Endothelial cell of umbilical vein (primary cell): ENCODE results near the gene APBB1. TPM values are rescaled to one million over a fixed set of nuclear protein-coding genes. Genes with fewer than 3 reads are reported as not detected.

Experiments used
- BruUV-seq: library from RNA; stranded (reverse); fragments of 400-500 nt; replicated peaks from 2 replicates; lab custom pipeline; 2021; lab: Mats Ljungman, UMichigan
- CTCF ChIA-PET: fragments of 300-600, 350-600 bp; sonication (Branson Sonifier 250); formaldehyde crosslinking; loops from one replicate; lab custom pipeline; 2021; ENCODE audit warnings: antibody characterized with exemption, inconsistent platforms; lab: Charles Lee
- POLR2A ChIA-PET: fragments of 300-600, 350-600 bp; sonication (Branson Sonifier 250); formaldehyde crosslinking; loops from one replicate; lab custom pipeline; 2021; ENCODE audit warnings: antibody characterized with exemption, inconsistent platforms; lab: Charles Lee
- DNase-seq: peaks from one replicate; pipeline ENCODE4 v3.0.0-alpha.2; 2011; ENCODE audit warnings: low read depth, low spot score
- FAIRE-seq: peaks from 2 replicates; lab custom pipeline; 2011; peaks lifted over from hg19 to GRCh38; lab: Jason Lieb, UNC
- H2AFZ ChIP-seq: 2 replicates; pipeline ENCODE4 v1.6.0; 2012; ENCODE audit warnings: low read depth, low read length, control low read depth, inconsistent platforms
- H3K27ac ChIP-seq: 2 replicates; pipeline ENCODE4 v1.5.1; 2011; ENCODE audit warnings: low read depth, mild to moderate bottlenecking, control low read depth, low read length, moderate library complexity; ENCODE audit not compliant: insufficient read depth
- H3K27me3 ChIP-seq, 2 experiments: 2 replicates each; pipeline versions ENCODE4 v1.6.0 to v1.6.1; 2011; ENCODE audit warnings: low read length in 2 of 2, mixed read lengths in 1 of 2; ENCODE audit not compliant: control insufficient read depth in 2 of 2, insufficient read depth in 2 of 2
- H3K36me3 ChIP-seq, 2 experiments: 2 replicates in 1 of 2; 3 replicates in 1 of 2; pipeline ENCODE4 v1.5.1; 2011; ENCODE audit warnings: low read length in 2 of 2, mild to moderate bottlenecking in 1 of 2, moderate library complexity in 1 of 2; ENCODE audit not compliant: control insufficient read depth in 2 of 2, insufficient read depth in 2 of 2; ENCODE audit errors: extremely low read depth in 1 of 2
- H3K4me1 ChIP-seq: 3 replicates; pipeline ENCODE4 v1.5.1; 2011; ENCODE audit warnings: mild to moderate bottlenecking, low read length; ENCODE audit not compliant: control insufficient read depth, insufficient read depth; ENCODE audit errors: extremely low read depth
- H3K4me2 ChIP-seq: 2 replicates; pipeline ENCODE4 v1.6.1; 2011; ENCODE audit warnings: low read length, control low read depth, mixed read lengths; ENCODE audit not compliant: insufficient read depth
- H3K4me3 ChIP-seq, 3 experiments: fragments of 200-600 bp in 1 of 3; sonication (generic), shearing (Covaris generic) in 1 of 3; replicated peaks in 1 of 3; 2 replicates each; pipeline ENCODE4 v1.5.1; 2011 to 2016; ENCODE audit warnings: control low read depth in 3 of 3, low read length in 3 of 3, mild to moderate bottlenecking in 2 of 3, inconsistent platforms in 1 of 3, low read depth in 1 of 3, moderate library complexity in 1 of 3; ENCODE audit not compliant: insufficient read depth in 1 of 3
- H3K79me2 ChIP-seq: 2 replicates; pipeline ENCODE4 v1.6.0; 2012; ENCODE audit warnings: low read length, inconsistent platforms; ENCODE audit not compliant: control insufficient read depth, insufficient read depth
- H3K9ac ChIP-seq: replicated peaks from 2 replicates; pipeline ENCODE3; 2011; ENCODE audit warnings: low read length, control low read depth; ENCODE audit not compliant: insufficient read depth; ENCODE audit errors: extremely low read depth
- H3K9me1 ChIP-seq: replicated peaks from 3 replicates; pipeline ENCODE4 v1.6.0; 2011; ENCODE audit warnings: mild to moderate bottlenecking, low read length; ENCODE audit not compliant: control insufficient read depth, insufficient read depth; ENCODE audit errors: extremely low read depth
- H3K9me3 ChIP-seq: replicated peaks from 2 replicates; pipeline ENCODE4 v1.5.1; 2012; ENCODE audit warnings: low read length, inconsistent platforms; ENCODE audit not compliant: control insufficient read depth, insufficient read depth
- H4K20me1 ChIP-seq: replicated peaks from 2 replicates; pipeline ENCODE3; 2011; ENCODE audit warnings: mild to moderate bottlenecking, low read length; ENCODE audit not compliant: control insufficient read depth, insufficient read depth; ENCODE audit errors: extremely low read depth
- CTCF ChIP-seq, 2 donors: IDR thresholded peaks; 1 replicate in 1 of 2; 2 replicates in 1 of 2; pipeline ENCODE4 v1.5.1; 2011; ENCODE audit warnings: low read length in 2 of 2, mild to moderate bottlenecking in 2 of 2, moderate library complexity in 2 of 2, control low read depth in 1 of 2, inconsistent platforms in 1 of 2, low read depth in 1 of 2; ENCODE audit not compliant: insufficient read depth in 1 of 2; ENCODE audit errors: extremely low read depth in 1 of 2
- EZH2 ChIP-seq: IDR thresholded peaks from 2 replicates; pipeline ENCODE4 v1.6.1; 2012; ENCODE audit warnings: borderline replicate concordance, low read depth, mild to moderate bottlenecking, moderate library complexity, low read length, inconsistent platforms; ENCODE audit not compliant: severe bottlenecking
- FOS ChIP-seq: IDR thresholded peaks from 2 replicates; pipeline ENCODE4 v1.6.1; 2011; ENCODE audit warnings: mild to moderate bottlenecking, low read length, moderate library complexity, borderline replicate concordance; ENCODE audit not compliant: insufficient read depth
- GATA2 ChIP-seq: IDR thresholded peaks from 2 replicates; pipeline ENCODE4 v1.7.0; 2011; ENCODE audit warnings: low read depth, mild to moderate bottlenecking, moderate library complexity, mixed read lengths, low read length; ENCODE audit not compliant: insufficient read length, insufficient read depth
- JUN ChIP-seq: IDR thresholded peaks from 2 replicates; pipeline ENCODE4 v1.6.1; 2011; ENCODE audit warnings: borderline replicate concordance, low read depth; ENCODE audit not compliant: insufficient read length, insufficient read depth
- MAX ChIP-seq: IDR thresholded peaks from 2 replicates; pipeline ENCODE4 v1.6.1; 2011; ENCODE audit not compliant: insufficient read depth, insufficient read length
- MYC ChIP-seq: IDR thresholded peaks from one replicate; pipeline ENCODE4 v1.6.1; 2011; ENCODE audit warnings: mild to moderate bottlenecking, low read depth, low read length
- POLR2A ChIP-seq: IDR thresholded peaks from 2 replicates; pipeline ENCODE4 v1.6.1; 2012; ENCODE audit warnings: low read depth, mild to moderate bottlenecking, control low read depth, low read length
- POLR2AphosphoS5 ChIP-seq: IDR thresholded peaks from 2 replicates; pipeline ENCODE4 v1.6.1; 2012; ENCODE audit warnings: low read depth, mild to moderate bottlenecking, control low read depth, low read length, moderate library complexity; ENCODE audit not compliant: insufficient read depth
- dilution Hi-C: fragments of 300-500 bp; cut with MboI; formaldehyde crosslinking; loops from one replicate; pipeline ENCODE4 v1.15.0; 2019; ENCODE audit warnings: low sequenced_read_pairs; ENCODE audit not compliant: extremely low pct_ligation_motif_present
- intact Hi-C: fragments of 100-400 bp; cut with micrococcal nuclease; formaldehyde crosslinking; loops from one replicate; pipeline ENCODE4 v1.10.0; 2022
- polyA plus RNA-seq, 4 experiments: library from polyadenylated mRNA; depleted of rRNA in 3 of 4; stranded (reverse) in 3 of 4; unstranded in 1 of 4; fragments of >200 nt; gene quantifications; 2 replicates each; pipeline versions ENCODE4 v1.2.1 to v1.2.3, GENCODE V29; 2011 to 2012; ENCODE audit warnings: missing spikeins in 1 of 4
- total RNA-seq: library from RNA; stranded (reverse); gene quantifications from 2 replicates; pipeline ENCODE4 v1.2.3, GENCODE V29; 2021

The APBB1 gene
- total and polyA plus RNA-seq, 2 donors (not counting 3 experiments of a cell fraction or from before 2014, with no cell fraction given) = 48.0 to 63.5 TPM

GRCh38 chr11:6397156-6397555, 21.7 kb downstream of the APBB1 start:
- FAIRE-seq (no peak), DNase-seq (no peak)
- dilution Hi-C loops = no loop called here
- CTCF ChIA-PET = interaction anchor here (1.1 to 2.6 kb wide), 3 partner anchors 18 to 47 kb away, joined by 3 to 11 read pairs (median 7); no protein-coding TSS in a partner anchor
- no peaks in the 10 kb centered on the region for H3K9me1 ChIP-seq
- no peaks in the 10 kb centered on the region for H3K4me1 ChIP-seq
- no peaks in the 10 kb centered on the region for H3K27me3 ChIP-seq
- H3K4me2 ChIP-seq = no peak overlapping the region
- POLR2A ChIA-PET = no interaction called here
- H3K36me3 ChIP-seq = peaks cover 0 to 13% of the 10 kb centered on the region in 2 experiments
- H4K20me1 ChIP-seq = no peaks in the 10 kb centered on the region
- intact Hi-C loops = no loop called here
- H3K9ac ChIP-seq = no peak overlapping the region
- H3K9me3 ChIP-seq = no peaks in the 10 kb centered on the region
- no peaks in the 10 kb centered on the region for H3K79me2 ChIP-seq
- no peak overlapping the region for H3K4me3 ChIP-seq
- no TSS peak for BruUV-seq
- no peak for TF ChIP-seq GATA2
- TF ChIP-seq FOS = no peak
- no peak for TF ChIP-seq JUN
- TF ChIP-seq POLR2A = no peak
- no peak for TF ChIP-seq MYC
- TF ChIP-seq CTCF (IDR thresholded peaks at IDR 0.05; ENCODE audit: extremely low read depth in 1 of 2, insufficient read depth in 1 of 2, low read depth in 1 of 2, low read length in 2 of 2) = no peak
- no peak for TF ChIP-seq MAX
- no peak for TF ChIP-seq POLR2AphosphoS5
- no peak for TF ChIP-seq EZH2
- no peak overlapping the region for H3K27ac ChIP-seq
- H2AFZ ChIP-seq = no peak overlapping the region
